OCI-LY7 (cell line): ENCODE results near the gene RAD51B. TPM values are rescaled to one million over a fixed set of nuclear protein-coding genes. Genes with fewer than 3 reads are reported as not detected.

ENCODE experiments used
- BruUV-seq: library from RNA; stranded (reverse); fragments of 400-500 nt; replicated peaks from 2 replicates; lab custom pipeline; 2021; lab: Mats Ljungman, UMichigan
- CTCF ChIA-PET: fragments of 300-600 bp; sonication (Branson Sonifier 250); formaldehyde crosslinking; loops from one replicate; lab custom pipeline; 2022; ENCODE audit warnings: antibody characterized with exemption; ENCODE audit not compliant: unreplicated experiment; lab: Charles Lee
- POLR2A ChIA-PET: fragments of 300-600 bp; sonication (Branson Sonifier 250); formaldehyde crosslinking; loops from one replicate; lab custom pipeline; 2022; ENCODE audit warnings: antibody characterized with exemption; lab: Charles Lee
- DNase-seq: peaks from one replicate; pipeline ENCODE4 v3.0.0-alpha.2; 2015; ENCODE audit warnings: low spot score
- H2AFZ ChIP-seq: fragments of 200-600 bp; sonication (generic), shearing (Covaris generic); 2 replicates; pipeline ENCODE4 v1.6.1; 2014; ENCODE audit warnings: mild to moderate bottlenecking, antibody characterized with exemption, low read length, moderate library complexity
- H3K27ac ChIP-seq: fragments of 200-600 bp; sonication (generic); 2 replicates; pipeline ENCODE4 v1.5.1; 2014; ENCODE audit warnings: mixed run types, low read depth, mild to moderate bottlenecking, moderate library complexity, low read length, inconsistent platforms; ENCODE audit not compliant: poor library complexity, severe bottlenecking
- H3K36me3 ChIP-seq: fragments of 200-600 bp; sonication (generic); 2 replicates; pipeline ENCODE4 v1.6.1; 2014; ENCODE audit warnings: mild to moderate bottlenecking, antibody characterized with exemption, low read length, moderate library complexity, mixed read lengths; ENCODE audit not compliant: insufficient read depth
- H3K4me1 ChIP-seq: fragments of 200-600 bp; sonication (generic); 2 replicates; pipeline ENCODE4 v1.5.1; 2014; ENCODE audit warnings: mild to moderate bottlenecking, low read length; ENCODE audit not compliant: insufficient read depth, poor library complexity, severe bottlenecking
- H3K4me2 ChIP-seq: fragments of 200-600 bp; sonication (generic); 2 replicates; pipeline ENCODE4 v1.6.1; 2014; ENCODE audit warnings: mild to moderate bottlenecking, low read length
- H3K4me3 ChIP-seq: fragments of 200-600 bp; sonication (generic); 2 replicates; pipeline ENCODE4 v1.5.1; 2014; ENCODE audit warnings: mild to moderate bottlenecking, low read depth, low read length; ENCODE audit not compliant: poor library complexity, severe bottlenecking
- H3K79me2 ChIP-seq: fragments of 200-600 bp; sonication (generic); 2 replicates; pipeline ENCODE4 v1.6.1; 2016; ENCODE audit warnings: low read depth, mild to moderate bottlenecking, low read length, moderate library complexity, mixed read lengths; ENCODE audit not compliant: insufficient read depth
- H3K9me2 ChIP-seq: fragments of 200-600 bp; sonication (generic); 2 replicates; pipeline ENCODE4 v1.6.1; 2016; ENCODE audit warnings: mild to moderate bottlenecking, low read length, mixed read lengths; ENCODE audit not compliant: insufficient read depth
- H3K9me3 ChIP-seq: fragments of 200-600 bp; sonication (generic); 2 replicates; pipeline ENCODE4 v1.6.1; 2014; ENCODE audit warnings: mild to moderate bottlenecking, mixed run types, low read length, mixed read lengths
- H4K20me1 ChIP-seq: fragments of 200-600 bp; sonication (generic); 2 replicates; pipeline ENCODE4 v1.6.1; 2014; ENCODE audit warnings: mild to moderate bottlenecking, antibody characterized with exemption, low read length, moderate library complexity, mixed read lengths; ENCODE audit not compliant: insufficient read depth
- EZH2phosphoT487 ChIP-seq: fragments of 200-600 bp; sonication (generic); IDR thresholded peaks from 2 replicates; pipeline ENCODE4 v1.6.1; 2018; ENCODE audit warnings: low read depth, borderline replicate concordance, mild to moderate bottlenecking, mixed run types, antibody characterized with exemption, low read length, moderate library complexity, mixed read lengths
- intact Hi-C: fragments of 100-400 bp; cut with micrococcal nuclease; formaldehyde crosslinking; loops from one replicate; pipeline ENCODE4 v1.10.0; 2022; ENCODE audit not compliant: unreplicated experiment
- total RNA-seq, 2 experiments: library from RNA; depleted of rRNA in 1 of 2; stranded (reverse); fragments of >200 nt in 1 of 2; shearing (Covaris generic) in 1 of 2; gene quantifications; 2 replicates each; pipeline ENCODE4 v1.2.3, GENCODE V29; 2014 to 2022
- TF ChIP-seq, protein P1 (sequence below): fragments of 200-600 bp; sonication (generic); conservative IDR thresholded peaks from 2 replicates; pipeline ENCODE4 v1.5.1; 2014; ENCODE audit warnings: mild to moderate bottlenecking, antibody characterized with exemption, low read length, moderate library complexity, mixed read lengths

RAD51B gene
- total RNA-seq, 2 experiments from 2014 or later, result 41.4 to 89.9 TPM

DNA sequence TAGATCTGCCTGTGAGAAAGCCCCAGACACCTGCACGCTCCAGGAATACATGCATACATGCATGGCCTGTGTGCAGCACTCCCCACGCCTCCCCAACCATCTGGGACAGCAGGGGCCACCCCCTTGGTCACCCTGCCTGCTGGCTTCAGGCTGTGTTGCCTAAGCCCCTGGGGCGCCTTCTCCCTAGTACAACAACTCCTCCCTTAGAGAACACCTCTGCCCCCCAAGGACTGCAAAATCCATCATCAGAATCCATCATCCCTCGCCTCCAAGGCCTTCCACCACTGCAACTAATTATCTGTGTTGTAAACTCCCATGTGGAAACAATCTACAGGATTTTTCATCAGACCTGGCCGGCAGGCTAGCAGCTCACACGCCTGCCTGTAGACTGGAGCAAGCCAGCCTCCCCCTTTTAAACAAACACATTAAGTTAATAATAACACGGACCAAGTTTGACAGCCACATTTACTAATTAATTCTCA lies 936.5 kb downstream of the RAD51B start:
- CTCF ChIA-PET, result no interaction called here
- H4K20me1 ChIP-seq, result no peaks in the 10 kb centered on the region
- POLR2A ChIA-PET, result interaction anchor here (0.6 to 1.6 kb wide), 2 partner anchors 11 to 250 kb away, joined by 3 to 6 read pairs; no protein-coding TSS in a partner anchor
- no peak overlapping the region for H2AFZ ChIP-seq
- H3K9me3 ChIP-seq, result no peaks in the 10 kb centered on the region
- H3K4me2 ChIP-seq, result no peak overlapping the region
- H3K79me2 ChIP-seq, result no peaks in the 10 kb centered on the region
- no peak for DNase-seq
- H3K9me2 ChIP-seq, result no peaks in the 10 kb centered on the region
- H3K36me3 ChIP-seq, result no peaks in the 10 kb centered on the region
- H3K4me1 ChIP-seq, result peaks cover 8% of the 10 kb centered on the region
- no TSS peak for BruUV-seq
- H3K4me3 ChIP-seq, result no peak overlapping the region
- intact Hi-C loops, result no loop called here
- TF ChIP-seq, protein P1, sequence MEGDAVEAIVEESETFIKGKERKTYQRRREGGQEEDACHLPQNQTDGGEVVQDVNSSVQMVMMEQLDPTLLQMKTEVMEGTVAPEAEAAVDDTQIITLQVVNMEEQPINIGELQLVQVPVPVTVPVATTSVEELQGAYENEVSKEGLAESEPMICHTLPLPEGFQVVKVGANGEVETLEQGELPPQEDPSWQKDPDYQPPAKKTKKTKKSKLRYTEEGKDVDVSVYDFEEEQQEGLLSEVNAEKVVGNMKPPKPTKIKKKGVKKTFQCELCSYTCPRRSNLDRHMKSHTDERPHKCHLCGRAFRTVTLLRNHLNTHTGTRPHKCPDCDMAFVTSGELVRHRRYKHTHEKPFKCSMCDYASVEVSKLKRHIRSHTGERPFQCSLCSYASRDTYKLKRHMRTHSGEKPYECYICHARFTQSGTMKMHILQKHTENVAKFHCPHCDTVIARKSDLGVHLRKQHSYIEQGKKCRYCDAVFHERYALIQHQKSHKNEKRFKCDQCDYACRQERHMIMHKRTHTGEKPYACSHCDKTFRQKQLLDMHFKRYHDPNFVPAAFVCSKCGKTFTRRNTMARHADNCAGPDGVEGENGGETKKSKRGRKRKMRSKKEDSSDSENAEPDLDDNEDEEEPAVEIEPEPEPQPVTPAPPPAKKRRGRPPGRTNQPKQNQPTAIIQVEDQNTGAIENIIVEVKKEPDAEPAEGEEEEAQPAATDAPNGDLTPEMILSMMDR, result no peak
- TF ChIP-seq EZH2phosphoT487, result no peak
- no peak overlapping the region for H3K27ac ChIP-seq

DNA sequence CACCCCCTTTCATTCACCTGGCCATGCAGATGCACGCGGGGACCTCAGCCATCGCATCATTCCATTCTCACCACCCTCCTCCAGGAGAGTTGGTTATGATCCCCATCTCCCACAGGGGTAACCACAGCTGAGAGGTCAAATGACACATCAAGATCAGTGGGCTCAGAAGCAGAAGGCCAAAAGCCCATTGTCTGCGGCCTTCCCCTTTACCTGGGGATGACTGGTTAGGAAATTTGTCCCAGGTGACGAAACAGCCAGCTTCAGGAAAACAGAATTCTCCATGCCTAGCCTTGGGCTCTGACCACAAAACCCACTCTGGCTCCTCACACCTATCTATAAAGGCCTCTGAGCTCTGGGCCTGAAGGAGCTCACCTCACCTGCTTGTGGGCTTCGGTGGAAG lies 937.2 kb downstream of the RAD51B start:
- Histone ChIP-seq H2AFZ (no peak overlapping the region), H3K9me2 (no peaks in the 10 kb centered on the region), H3K9me3 (no peaks in the 10 kb centered on the region), H4K20me1 (no peaks in the 10 kb centered on the region), H3K4me2 (no peak overlapping the region), H3K36me3 (no peaks in the 10 kb centered on the region), H3K4me1 (peaks cover 8% of the 10 kb centered on the region), H3K27ac (no peak overlapping the region), H3K4me3 (no peak overlapping the region), H3K79me2 (no peaks in the 10 kb centered on the region)
- ChIA-PET POLR2A (interaction anchor here (1.6 kb wide), 1 partner anchor 11 kb away, joined by 6 read pairs; no protein-coding TSS in a partner anchor), CTCF (interaction anchor here (0.6 kb wide), 1 partner anchor 23 kb away, joined by 3 read pairs; no protein-coding TSS in a partner anchor)
- no peak for TF ChIP-seq EZH2phosphoT487
- TF ChIP-seq, protein P1, result no peak
- BruUV-seq, result no TSS peak
- no peak for DNase-seq
- intact Hi-C loops, result no loop called here

DNA sequence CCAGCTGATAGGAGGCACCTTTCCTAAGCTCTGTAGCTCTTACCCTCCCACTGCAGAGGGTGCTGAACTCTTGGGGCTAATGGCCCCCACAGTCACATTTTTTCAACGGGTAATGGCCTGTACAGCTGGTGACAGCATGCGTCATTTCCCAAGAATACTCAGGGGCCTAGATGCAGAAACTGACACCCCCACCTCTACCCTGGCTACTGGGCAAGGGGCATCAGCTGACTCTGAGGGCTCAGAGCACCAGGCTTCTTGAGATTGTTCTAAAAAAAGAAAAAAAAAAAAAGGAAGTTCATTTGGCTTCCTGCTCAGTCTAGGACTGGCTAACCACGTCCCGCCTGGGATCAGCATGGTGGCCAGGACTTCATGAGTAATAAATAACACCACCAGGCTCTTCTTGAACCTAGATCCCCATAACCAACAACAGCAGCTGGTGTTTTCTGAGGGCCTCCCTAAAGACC lies 938.1 kb downstream of the RAD51B start:
- no peaks in the 10 kb centered on the region for H4K20me1 ChIP-seq
- BruUV-seq, result no TSS peak
- no peaks in the 10 kb centered on the region for H3K9me3 ChIP-seq
- CTCF ChIA-PET, result interaction anchor here (0.6 kb wide), 1 partner anchor 22 kb away, joined by 3 read pairs; no protein-coding TSS in a partner anchor
- POLR2A ChIA-PET, result interaction anchor here (0.7 to 1.6 kb wide), 2 partner anchors 12 to 418 kb away, joined by 3 to 6 read pairs; no protein-coding TSS in a partner anchor
- no peak overlapping the region for H3K27ac ChIP-seq
- H3K4me2 ChIP-seq, result peak overlapping the region; percentile 2; the same call in 1 of the 2 replicates
- TF ChIP-seq, protein P1, result no peak
- TF ChIP-seq EZH2phosphoT487, result no peak
- no peak overlapping the region for H2AFZ ChIP-seq
- no peaks in the 10 kb centered on the region for H3K36me3 ChIP-seq
- no peak overlapping the region for H3K4me3 ChIP-seq
- intact Hi-C loops, result no loop called here
- H3K9me2 ChIP-seq, result no peaks in the 10 kb centered on the region
- H3K4me1 ChIP-seq, result peaks cover 8% of the 10 kb centered on the region
- H3K79me2 ChIP-seq, result no peaks in the 10 kb centered on the region
- DNase-seq, result peak; percentile 26
